ENCODE data around the gene KCNS3.

Gene KCNS3

DNA sequence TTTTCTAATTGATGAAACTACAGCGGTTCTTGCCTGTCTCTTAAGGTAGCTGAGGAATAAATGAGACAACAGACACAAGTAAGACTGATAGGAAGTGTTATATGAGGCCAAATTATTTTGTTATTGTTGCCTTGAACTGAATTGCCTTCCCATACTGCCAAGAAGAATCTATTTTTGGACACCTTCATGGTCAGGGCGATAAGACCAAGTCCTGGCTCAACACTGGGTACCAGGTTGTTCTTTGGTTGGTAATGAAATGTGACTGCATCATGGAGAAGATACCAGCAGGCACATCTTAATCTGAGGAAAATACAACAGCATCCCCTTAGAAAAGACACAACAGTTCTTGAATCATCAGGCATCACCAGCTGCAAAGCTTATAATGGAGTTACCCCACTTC lies 38.5 kb upstream of the KCNS3 start (continued):
- TF ChIP-seq, protein P1, sequence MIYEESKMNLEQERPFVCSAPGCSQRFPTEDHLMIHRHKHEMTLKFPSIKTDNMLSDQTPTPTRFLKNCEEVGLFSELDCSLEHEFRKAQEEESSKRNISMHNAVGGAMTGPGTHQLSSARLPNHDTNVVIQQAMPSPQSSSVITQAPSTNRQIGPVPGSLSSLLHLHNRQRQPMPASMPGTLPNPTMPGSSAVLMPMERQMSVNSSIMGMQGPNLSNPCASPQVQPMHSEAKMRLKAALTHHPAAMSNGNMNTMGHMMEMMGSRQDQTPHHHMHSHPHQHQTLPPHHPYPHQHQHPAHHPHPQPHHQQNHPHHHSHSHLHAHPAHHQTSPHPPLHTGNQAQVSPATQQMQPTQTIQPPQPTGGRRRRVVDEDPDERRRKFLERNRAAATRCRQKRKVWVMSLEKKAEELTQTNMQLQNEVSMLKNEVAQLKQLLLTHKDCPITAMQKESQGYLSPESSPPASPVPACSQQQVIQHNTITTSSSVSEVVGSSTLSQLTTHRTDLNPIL (CRISPR knock-in tag; IDR thresholded peaks at IDR 0.05; ENCODE audit: low read depth), result no peak
- TF ChIP-seq GLIS3 (CRISPR knock-in tag; IDR thresholded peaks at IDR 0.05) (no peak), CSDC2 (CRISPR knock-in tag; IDR thresholded peaks at IDR 0.05) (no peak), ZC3H10 (CRISPR knock-in tag; IDR thresholded peaks at IDR 0.05) (no peak), ZFP30 (CRISPR knock-in tag; IDR thresholded peaks at IDR 0.05) (no peak), PPARA (CRISPR knock-in tag; IDR thresholded peaks at IDR 0.05; ENCODE audit: borderline replicate concordance) (no peak), TCF4 (CRISPR knock-in tag; IDR thresholded peaks at IDR 0.05; ENCODE audit: borderline replicate concordance) (no peak)

DNA sequence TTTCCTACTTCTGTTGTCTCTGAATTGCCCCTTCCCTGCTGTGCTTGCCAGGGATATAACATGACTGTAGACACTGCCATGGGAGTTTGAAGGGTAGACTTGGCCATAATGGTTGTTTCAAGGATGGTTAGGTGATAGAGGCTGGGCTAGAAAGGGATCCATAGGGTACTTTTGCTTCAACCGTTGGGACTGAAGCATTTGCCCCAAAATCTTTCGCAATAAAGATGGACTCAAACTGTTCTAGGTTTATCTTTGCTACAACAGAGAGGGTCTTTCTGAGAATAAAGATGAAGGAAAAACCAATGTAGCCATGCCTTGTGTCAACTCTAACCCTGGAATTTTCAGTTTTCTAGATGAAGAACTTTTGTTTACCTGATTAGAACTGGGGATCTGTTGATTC lies 35.0 kb upstream of the KCNS3 start:
- TF ChIP-seq, protein P2, sequence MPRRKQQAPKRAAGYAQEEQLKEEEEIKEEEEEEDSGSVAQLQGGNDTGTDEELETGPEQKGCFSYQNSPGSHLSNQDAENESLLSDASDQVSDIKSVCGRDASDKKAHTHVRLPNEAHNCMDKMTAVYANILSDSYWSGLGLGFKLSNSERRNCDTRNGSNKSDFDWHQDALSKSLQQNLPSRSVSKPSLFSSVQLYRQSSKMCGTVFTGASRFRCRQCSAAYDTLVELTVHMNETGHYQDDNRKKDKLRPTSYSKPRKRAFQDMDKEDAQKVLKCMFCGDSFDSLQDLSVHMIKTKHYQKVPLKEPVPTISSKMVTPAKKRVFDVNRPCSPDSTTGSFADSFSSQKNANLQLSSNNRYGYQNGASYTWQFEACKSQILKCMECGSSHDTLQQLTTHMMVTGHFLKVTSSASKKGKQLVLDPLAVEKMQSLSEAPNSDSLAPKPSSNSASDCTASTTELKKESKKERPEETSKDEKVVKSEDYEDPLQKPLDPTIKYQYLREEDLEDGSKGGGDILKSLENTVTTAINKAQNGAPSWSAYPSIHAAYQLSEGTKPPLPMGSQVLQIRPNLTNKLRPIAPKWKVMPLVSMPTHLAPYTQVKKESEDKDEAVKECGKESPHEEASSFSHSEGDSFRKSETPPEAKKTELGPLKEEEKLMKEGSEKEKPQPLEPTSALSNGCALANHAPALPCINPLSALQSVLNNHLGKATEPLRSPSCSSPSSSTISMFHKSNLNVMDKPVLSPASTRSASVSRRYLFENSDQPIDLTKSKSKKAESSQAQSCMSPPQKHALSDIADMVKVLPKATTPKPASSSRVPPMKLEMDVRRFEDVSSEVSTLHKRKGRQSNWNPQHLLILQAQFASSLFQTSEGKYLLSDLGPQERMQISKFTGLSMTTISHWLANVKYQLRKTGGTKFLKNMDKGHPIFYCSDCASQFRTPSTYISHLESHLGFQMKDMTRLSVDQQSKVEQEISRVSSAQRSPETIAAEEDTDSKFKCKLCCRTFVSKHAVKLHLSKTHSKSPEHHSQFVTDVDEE (CRISPR knock-in tag; IDR thresholded peaks at IDR 0.05), result no peak
- TF ChIP-seq, protein P3, sequence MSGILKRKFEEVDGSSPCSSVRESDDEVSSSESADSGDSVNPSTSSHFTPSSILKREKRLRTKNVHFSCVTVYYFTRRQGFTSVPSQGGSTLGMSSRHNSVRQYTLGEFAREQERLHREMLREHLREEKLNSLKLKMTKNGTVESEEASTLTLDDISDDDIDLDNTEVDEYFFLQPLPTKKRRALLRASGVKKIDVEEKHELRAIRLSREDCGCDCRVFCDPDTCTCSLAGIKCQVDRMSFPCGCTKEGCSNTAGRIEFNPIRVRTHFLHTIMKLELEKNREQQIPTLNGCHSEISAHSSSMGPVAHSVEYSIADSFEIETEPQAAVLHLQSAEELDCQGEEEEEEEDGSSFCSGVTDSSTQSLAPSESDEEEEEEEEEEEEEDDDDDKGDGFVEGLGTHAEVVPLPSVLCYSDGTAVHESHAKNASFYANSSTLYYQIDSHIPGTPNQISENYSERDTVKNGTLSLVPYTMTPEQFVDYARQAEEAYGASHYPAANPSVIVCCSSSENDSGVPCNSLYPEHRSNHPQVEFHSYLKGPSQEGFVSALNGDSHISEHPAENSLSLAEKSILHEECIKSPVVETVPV (CRISPR knock-in tag; IDR thresholded peaks at IDR 0.05), result no peak
- TF ChIP-seq ZFP3 (CRISPR knock-in tag; IDR thresholded peaks at IDR 0.05), result no peak
- no peak for TF ChIP-seq ZNF8 (CRISPR knock-in tag; IDR thresholded peaks at IDR 0.05)
- TF ChIP-seq, protein P4, sequence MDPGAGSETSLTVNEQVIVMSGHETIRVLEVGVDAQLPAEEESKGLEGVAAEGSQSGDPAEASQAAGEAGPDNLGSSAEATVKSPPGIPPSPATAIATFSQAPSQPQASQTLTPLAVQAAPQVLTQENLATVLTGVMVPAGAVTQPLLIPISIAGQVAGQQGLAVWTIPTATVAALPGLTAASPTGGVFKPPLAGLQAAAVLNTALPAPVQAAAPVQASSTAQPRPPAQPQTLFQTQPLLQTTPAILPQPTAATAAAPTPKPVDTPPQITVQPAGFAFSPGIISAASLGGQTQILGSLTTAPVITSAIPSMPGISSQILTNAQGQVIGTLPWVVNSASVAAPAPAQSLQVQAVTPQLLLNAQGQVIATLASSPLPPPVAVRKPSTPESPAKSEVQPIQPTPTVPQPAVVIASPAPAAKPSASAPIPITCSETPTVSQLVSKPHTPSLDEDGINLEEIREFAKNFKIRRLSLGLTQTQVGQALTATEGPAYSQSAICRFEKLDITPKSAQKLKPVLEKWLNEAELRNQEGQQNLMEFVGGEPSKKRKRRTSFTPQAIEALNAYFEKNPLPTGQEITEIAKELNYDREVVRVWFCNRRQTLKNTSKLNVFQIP (CRISPR knock-in tag; IDR thresholded peaks at IDR 0.05; ENCODE audit: borderline replicate concordance, low read depth), result no peak
- no peak for TF ChIP-seq ZNF565 (CRISPR knock-in tag; conservative IDR thresholded peaks at IDR 0.05; ENCODE audit: low read depth)
- TF ChIP-seq, protein P5, sequence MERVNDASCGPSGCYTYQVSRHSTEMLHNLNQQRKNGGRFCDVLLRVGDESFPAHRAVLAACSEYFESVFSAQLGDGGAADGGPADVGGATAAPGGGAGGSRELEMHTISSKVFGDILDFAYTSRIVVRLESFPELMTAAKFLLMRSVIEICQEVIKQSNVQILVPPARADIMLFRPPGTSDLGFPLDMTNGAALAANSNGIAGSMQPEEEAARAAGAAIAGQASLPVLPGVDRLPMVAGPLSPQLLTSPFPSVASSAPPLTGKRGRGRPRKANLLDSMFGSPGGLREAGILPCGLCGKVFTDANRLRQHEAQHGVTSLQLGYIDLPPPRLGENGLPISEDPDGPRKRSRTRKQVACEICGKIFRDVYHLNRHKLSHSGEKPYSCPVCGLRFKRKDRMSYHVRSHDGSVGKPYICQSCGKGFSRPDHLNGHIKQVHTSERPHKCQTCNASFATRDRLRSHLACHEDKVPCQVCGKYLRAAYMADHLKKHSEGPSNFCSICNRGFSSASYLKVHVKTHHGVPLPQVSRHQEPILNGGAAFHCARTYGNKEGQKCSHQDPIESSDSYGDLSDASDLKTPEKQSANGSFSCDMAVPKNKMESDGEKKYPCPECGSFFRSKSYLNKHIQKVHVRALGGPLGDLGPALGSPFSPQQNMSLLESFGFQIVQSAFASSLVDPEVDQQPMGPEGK (CRISPR knock-in tag; IDR thresholded peaks at IDR 0.05; ENCODE audit: borderline replicate concordance), result no peak
- no peak for TF ChIP-seq SNAI2 (CRISPR knock-in tag; IDR thresholded peaks at IDR 0.05)
- no peak for TF ChIP-seq BACH2 (CRISPR knock-in tag; IDR thresholded peaks at IDR 0.05; ENCODE audit: borderline replicate concordance)
- TF ChIP-seq ARNTL (CRISPR knock-in tag; IDR thresholded peaks at IDR 0.05; ENCODE audit: borderline replicate concordance, low read depth), result no peak
- TF ChIP-seq OSR1 (CRISPR knock-in tag; IDR thresholded peaks at IDR 0.05), result no peak
- no peak for TF ChIP-seq ZC3H10 (CRISPR knock-in tag; IDR thresholded peaks at IDR 0.05)
- no peak for TF ChIP-seq TOX (CRISPR knock-in tag; IDR thresholded peaks at IDR 0.05; ENCODE audit: borderline replicate concordance)
- no peak for TF ChIP-seq GLIS3 (CRISPR knock-in tag; IDR thresholded peaks at IDR 0.05)
- no peak for TF ChIP-seq ISL1 (CRISPR knock-in tag; IDR thresholded peaks at IDR 0.05)
- TF ChIP-seq TCF4 (CRISPR knock-in tag; IDR thresholded peaks at IDR 0.05; ENCODE audit: borderline replicate concordance), result no peak

DNA sequence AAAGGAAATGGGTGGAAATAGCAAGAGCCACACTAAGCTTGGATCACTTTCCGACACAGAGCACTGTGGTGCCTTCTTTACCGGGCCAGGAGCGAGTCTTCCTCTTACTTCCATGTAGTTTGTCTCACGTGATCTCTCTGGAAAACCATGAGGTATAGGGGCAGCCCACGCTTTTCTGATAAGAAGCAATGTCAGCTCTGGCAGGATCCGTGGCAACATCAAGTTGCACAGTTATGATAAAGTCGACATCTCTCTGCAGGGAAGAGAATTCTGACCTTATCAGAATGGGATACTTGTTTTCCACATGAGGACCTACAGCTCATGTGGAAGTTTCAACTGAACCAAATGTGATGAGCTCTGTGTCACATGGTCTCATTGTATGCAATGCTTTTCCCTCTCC lies 32.7 kb upstream of the KCNS3 start:
- ATAC-seq, result no peak
- TF ChIP-seq, protein P3 (CRISPR knock-in tag; IDR thresholded peaks at IDR 0.05), result no peak
- TF ChIP-seq ZFP30 (CRISPR knock-in tag; IDR thresholded peaks at IDR 0.05) (no peak), BACH2 (CRISPR knock-in tag; IDR thresholded peaks at IDR 0.05; ENCODE audit: borderline replicate concordance) (no peak), ZNF70 (CRISPR knock-in tag; IDR thresholded peaks at IDR 0.05) (no peak), ZNF8 (CRISPR knock-in tag; IDR thresholded peaks at IDR 0.05) (no peak), SNAI2 (CRISPR knock-in tag; IDR thresholded peaks at IDR 0.05) (no peak)
- TF ChIP-seq, protein P2 (CRISPR knock-in tag; IDR thresholded peaks at IDR 0.05), result no peak
- TF ChIP-seq, protein P5 (CRISPR knock-in tag; IDR thresholded peaks at IDR 0.05; ENCODE audit: borderline replicate concordance), result no peak

More for the DNA sequence above, 35.0 kb upstream of the KCNS3 start:
- ATAC-seq, result no peak

All from SK-N-SH treated with all-trans-retinoic acid at 6 μM for 48 hours (cell line).